ENCODE data around the gene RAPGEF1.

DNA sequence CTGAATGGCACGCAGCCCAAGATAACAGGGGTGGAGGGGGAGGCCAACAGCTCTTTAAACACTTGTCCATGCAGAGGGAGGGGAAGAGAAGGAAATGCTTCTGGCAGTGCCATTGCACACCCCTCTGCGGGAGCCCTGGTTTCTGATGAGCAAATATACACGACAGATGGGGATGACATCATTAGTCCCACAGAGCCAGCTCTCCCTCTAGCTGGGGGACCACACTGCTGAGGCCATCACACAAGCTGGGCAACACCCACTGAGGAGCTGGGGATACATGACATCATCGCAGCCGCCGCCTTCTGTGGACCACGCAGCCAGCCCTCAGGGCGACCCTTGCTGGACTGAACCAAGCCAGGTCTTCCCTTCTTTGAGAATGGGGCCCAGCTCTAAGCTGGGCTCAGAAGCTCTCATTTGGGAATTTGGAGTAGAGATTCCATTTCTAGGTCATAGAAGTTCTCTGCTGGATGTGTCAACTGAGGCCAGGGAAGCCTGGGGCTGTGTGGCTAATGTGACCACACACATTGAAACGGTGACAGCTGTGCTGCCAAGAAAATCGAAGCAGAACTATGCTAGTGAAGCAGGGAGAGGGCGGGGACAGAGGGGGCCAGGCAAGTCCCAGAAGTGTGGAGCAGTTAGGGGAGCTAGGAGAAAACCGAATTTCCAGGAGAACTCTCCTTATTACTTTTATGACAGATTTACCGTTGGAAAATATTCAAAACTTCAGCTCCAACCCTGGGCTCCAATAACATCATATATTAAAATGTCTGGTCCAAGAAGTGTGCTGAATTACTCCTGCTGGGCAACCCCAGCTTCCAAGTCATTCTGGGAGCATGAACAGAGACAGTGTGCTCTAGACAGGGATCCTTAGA is 115.0 kb downstream of the RAPGEF1 start:
- no peak for TF ChIP-seq CTCF (IDR thresholded peaks at IDR 0.05)
- TF ChIP-seq POLR2AphosphoS5 (IDR thresholded peaks at IDR 0.05; ENCODE audit: insufficient read depth in 1 of 2, low read depth in 1 of 2): no peak

All from vagina (tissue), 2 donors.